Measurements from ENCODE around the gene ARGFX.
"Not testable (repeated sequence)": the region's sequence is repeated elsewhere in the genome, so short reads cannot be mapped to it uniquely, and the experiment has no call there.

ARGFX gene
- 0 reads per million in 2 experiments for total RNA-seq

DNA sequence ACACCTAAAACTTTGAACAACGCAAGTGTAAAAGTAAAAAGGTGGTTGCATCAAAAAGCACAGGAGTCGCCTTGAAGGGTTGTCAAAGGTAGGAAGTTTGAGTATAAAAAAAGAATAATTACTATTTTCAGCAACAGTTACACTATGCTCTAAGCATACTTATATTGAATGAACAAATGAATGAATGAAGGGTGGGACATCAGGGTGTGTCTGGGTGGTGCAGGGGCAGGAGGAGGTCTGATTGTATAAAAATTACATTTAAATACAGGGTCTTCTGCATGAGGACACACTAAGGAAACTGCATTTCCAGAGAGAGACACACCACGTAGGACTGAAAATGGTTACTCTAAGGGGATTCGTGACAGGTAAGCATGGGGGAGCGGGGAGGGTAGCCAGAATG lies at the start of gene ARGFX:
Gene ARGFX (plus strand): TSS at position 301 of the 400 bp plus-strand sequence. CDS start 2,765 bp downstream, outside the sequence.
- no peak for DNase-seq (ENCODE audit: low read depth)

DNA sequence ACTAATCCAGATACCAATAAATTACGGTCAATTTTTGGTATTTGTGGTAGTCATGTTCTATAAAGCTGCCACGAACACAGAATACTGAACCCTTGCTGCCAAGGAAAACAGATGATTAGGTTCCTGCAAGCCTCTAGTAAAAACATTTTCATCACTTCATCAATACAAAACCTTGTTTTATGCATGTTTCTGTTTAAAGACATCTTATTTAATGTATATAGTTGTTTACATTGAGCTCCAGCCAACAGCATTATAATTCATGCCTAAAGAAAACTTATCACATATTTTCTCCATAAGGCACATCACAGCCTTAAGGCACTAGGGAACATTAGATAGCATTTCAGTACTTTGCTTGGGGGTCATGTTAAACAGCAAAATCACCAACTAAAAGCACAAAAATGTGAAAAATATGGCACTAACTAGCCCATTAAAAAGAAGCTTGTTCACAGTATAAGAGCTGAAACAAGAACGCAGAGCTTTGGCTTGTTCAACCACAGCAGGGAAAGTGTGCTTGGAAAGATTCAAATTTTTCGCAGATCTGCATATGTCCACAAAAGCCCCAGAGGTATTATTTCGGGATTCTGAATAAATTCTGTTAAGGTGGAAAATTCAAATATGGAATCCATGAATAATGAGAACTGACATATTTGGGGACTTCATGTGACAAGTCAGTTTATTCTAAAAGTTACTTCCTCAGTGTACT lies 49.6 kb upstream of the ARGFX start:
- no peak for DNase-seq (ENCODE audit: low read depth)

DNA sequence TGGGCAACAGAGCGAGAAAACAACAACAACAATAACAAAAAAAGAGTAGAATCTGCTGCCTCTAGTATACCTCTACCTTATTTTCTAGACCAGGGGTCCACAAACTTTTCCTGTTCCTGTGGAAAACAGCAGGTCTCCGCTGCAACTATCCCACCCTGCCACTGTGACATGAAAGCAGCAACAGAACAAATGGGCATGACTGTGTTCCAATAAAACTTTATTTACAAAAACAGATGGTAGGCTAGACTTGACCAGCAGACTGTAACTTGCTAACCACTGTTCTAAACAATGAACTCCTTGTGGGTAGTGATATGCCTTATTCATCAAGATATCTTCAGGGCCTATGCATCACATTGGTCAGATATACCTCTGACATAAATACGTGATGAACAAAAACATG lies 47.2 kb upstream of the ARGFX start:
- no peak for DNase-seq (ENCODE audit: low read depth)

DNA sequence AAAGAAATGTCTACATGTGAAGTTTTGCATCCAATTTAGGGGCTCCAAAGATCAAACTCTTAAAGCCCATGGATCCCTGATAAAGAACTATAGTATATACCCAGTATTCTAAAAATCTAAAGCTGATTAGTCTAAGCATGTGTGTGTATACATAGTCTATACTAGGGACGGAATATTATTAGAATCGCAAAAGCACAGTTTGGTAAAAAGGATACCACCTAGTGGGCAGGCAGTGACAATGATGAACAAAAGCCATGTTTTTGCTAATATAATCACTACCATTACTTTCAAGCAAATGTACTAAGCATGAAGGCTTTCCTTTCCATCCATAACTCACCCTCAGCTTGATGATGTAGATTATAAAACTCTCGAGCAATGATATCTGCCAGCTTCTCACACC lies 38.4 kb upstream of the ARGFX start:
- DNase-seq (ENCODE audit: low read depth) = no peak

- no peak for DNase-seq (ENCODE audit: low read depth)
These were observed 36.5 kb upstream of the ARGFX start for GRCh38 chr3:121531269-121531668.

GRCh38 chr3:121542924-121543323 lies 24.8 kb upstream of the ARGFX start:
- DNase-seq (ENCODE audit: low read depth) = no peak

GRCh38 chr3:121545049-121545573 lies 22.6 kb upstream of the ARGFX start:
- DNase-seq (ENCODE audit: low read depth) = no peak

DNA sequence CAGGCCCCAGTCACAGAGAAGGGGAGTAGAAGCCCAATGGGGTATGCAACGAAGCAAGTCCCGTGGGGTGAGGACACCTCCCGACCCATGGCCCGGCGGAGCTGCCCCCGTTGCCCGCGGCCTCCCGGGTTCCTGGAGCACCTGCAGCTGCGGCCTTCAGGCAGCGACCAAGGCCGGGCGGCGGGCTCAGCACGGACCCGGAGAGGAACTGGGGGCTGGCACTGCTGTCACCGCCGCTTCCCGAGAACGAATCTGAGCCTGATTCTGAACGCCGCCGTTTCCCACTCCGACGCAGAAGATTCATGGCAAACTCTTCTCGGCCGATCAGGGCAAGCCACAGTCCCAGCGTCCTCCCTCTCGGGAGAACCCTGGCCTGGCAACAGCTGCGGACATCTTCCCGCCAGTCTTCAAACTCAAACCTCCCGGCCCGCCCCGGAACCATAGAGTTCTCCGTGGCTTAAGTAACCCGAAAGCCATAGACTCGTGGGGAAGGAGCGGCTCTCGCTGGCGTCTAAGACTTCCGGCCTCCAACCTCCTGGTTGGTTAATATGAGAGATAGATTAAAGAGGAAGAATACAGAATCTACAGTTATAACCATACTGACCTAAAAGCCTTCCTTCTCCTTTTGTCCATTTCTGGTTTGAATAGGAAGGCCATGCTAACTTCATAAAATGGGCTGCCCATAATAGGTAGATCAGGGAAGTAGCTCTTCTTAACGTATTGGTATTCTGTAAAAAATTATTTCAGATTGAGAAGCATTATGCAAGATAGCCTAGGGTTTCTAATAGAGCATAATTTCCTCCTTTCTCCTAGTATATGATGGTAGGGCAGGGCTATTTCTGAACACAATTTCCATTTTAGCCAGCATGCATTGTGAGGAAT lies 21.9 kb upstream of the ARGFX start, which contains the start of gene POLQ:
Gene POLQ (minus strand): TSS at position 415 of the 882 bp plus-strand sequence. CDS start 111 bp downstream, at position 304.
- DNase-seq (ENCODE audit: low read depth) = peak; percentile 78

DNA sequence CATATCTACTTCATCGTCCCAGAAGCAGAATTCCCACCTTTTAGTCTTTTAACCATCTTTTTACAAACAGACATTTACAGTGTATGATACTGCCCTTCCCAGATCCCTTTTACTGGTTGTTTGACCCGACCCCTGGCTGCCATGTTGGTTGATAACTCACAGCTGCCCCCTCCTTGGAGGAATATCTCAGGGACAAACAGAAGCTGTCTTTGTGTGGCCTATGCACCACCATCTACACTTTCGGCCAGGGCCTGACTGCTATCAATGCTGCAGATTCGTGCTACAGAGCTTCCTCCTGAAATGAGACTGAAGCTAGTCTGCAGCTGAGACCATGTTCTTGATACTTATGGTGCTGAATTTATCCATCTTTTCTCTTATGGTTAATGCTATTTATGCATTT lies 15.4 kb upstream of the ARGFX start:
- DNase-seq (ENCODE audit: low read depth) = no peak

- DNase-seq (ENCODE audit: low read depth) = no peak
These were observed 15.0 kb upstream of the ARGFX start for GRCh38 chr3:121552797-121553196.

GRCh38 chr3:121557426-121557934 lies 10.3 kb upstream of the ARGFX start:
- DNase-seq (ENCODE audit: low read depth) = no peak

GRCh38 chr3:121562148-121562547 lies 5.6 kb upstream of the ARGFX start:
- no peak for DNase-seq (ENCODE audit: low read depth)

DNA sequence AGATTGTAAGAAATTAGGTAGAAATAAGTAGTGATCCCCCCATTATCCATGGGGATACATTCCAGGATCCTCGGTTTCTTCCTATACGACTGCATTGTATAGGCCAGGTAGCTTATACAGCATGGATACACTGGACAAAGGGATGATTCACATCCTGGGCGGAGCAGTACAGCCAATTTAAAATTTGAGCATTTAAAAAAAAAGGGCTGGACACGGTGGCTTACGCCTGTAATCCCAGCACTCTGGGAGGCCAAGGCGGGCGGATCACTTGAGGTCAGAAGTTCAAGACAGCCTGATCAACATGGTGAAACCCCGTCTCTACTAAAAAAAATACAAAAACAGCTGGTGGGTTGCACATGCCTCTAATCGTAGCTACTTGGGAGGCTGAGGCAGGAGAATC lies 976 bp upstream of the ARGFX start:
- no peak for DNase-seq (ENCODE audit: low read depth)

GRCh38 chr3:121574449-121574848 lies 6.7 kb downstream of the ARGFX start:
- DNase-seq (ENCODE audit: low read depth) = no peak

GRCh38 chr3:121581691-121582090 lies 13.9 kb downstream of the ARGFX start:
- no peak for DNase-seq (ENCODE audit: low read depth)

DNA sequence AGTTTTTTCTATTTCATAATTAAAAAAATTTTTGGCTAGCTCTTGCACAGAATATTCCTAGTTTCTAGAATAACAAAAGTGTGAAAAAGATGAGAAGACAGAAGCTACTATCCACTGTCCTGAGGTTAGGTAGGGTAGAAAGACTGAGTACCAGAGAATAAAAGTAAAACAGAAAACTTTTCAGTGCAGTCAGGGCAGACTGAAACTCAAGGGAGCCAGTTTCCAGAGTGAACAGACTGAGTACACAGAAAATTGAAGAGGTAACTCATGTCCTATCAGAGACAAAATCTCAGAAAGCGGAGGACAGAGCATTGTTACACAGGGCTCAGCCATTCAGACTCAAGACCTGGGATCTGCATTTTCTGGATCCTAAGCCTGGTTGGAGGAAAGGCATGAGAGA lies 16.7 kb downstream of the ARGFX start:
- no peak for DNase-seq (ENCODE audit: low read depth)

DNA sequence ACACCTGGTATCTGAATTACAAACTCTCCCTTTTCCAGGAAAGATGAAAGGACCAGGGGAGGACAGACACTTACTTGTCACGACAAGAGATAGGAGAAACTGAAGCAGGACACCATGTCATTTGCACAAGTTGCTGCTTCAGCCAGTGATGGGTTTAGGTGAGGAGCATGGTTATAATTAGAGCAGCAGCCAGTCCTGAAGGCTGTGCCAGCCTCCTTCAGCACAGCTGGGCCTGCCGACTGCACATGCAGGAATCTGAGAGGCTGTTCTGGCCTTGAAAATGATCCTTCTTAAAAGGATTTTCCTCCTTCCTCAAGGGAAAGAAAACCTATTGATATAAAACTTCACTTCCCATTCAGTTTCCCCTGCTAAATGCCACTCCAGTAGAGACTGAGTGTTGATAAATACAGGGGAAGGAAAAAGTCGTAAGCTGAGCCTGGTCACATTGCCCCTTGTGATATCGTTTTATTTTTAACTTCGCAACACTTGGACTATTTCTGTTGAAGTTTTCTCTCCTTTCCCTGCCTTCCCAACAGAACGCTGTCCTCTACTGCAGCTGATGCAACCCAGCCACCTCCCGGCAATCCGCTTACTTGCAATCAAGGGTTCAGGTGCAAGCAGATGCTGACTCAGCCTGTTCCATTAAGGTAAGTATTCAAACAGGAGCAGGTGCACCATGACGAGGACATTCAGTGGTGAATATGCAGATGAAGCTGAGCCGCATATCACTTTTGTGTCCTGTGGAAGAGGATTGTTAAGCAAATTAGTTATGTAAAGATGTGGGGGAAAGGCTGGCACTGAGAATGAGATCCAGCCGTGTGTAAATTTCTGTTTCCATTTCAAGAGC lies 25.3 kb downstream of the ARGFX start, which contains the start of gene FBXO40:
Gene FBXO40 (plus strand): TSS at position 524 of the 847 bp plus-strand sequence. CDS start 27,197 bp downstream, outside the sequence.
- no peak for DNase-seq (ENCODE audit: low read depth)

- not testable (repeated sequence) for DNase-seq (ENCODE audit: low read depth)
These were observed 26.1 kb downstream of the ARGFX start for GRCh38 chr3:121593806-121594205.

- no peak for DNase-seq (ENCODE audit: low read depth)
These were observed 27.1 kb downstream of the ARGFX start for GRCh38 chr3:121594850-121595249.

DNA sequence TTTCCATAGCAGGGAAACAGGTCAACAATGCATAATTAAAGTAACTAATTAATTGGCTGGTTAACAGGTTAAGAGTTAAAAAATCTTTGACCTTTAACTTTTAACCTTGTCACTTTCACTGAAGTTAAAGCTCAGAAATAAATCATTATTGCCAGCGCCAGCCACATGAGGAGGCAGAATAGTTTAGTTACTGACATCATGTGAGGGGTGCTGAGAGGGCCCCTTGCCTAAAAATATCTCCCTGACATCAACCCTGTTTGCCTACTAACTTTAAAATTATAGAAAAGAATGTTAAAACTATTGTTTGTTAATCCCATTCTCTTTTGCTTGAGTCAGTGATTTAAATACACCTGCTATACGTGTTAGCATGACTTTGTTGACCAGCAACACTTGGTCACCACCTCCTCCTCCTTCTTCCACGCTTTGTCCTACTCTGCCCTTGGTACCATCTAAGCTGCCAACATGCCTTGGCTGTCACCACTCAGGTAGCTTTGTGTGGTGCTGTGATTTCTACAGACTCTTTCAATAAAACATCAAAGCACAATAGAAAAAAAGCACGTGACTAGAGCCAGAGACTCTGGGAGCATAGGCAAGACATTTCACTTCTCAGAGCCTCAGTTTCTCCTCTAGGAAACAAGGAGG lies 28.1 kb downstream of the ARGFX start:
- DNase-seq (ENCODE audit: low read depth) = no peak

- DNase-seq (ENCODE audit: low read depth) = no peak
These were observed 30.8 kb downstream of the ARGFX start for GRCh38 chr3:121598564-121598963.

Data from T follicular helper cell (primary cell).